OCI-LY7 (cell line): ENCODE measurements around the gene ALK.

Source experiments
- EZH2phosphoT487 ChIP-seq: fragments of 200-600 bp; sonication (generic); IDR thresholded peaks from 2 replicates; pipeline ENCODE4 v1.6.1; 2018; ENCODE audit warnings: low read depth, borderline replicate concordance, mild to moderate bottlenecking, mixed run types, antibody characterized with exemption, low read length, moderate library complexity, mixed read lengths
- TF ChIP-seq, protein P1 (sequence below): fragments of 200-600 bp; sonication (generic); conservative IDR thresholded peaks from 2 replicates; pipeline ENCODE4 v1.5.1; 2014; ENCODE audit warnings: mild to moderate bottlenecking, antibody characterized with exemption, low read length, moderate library complexity, mixed read lengths

DNA sequence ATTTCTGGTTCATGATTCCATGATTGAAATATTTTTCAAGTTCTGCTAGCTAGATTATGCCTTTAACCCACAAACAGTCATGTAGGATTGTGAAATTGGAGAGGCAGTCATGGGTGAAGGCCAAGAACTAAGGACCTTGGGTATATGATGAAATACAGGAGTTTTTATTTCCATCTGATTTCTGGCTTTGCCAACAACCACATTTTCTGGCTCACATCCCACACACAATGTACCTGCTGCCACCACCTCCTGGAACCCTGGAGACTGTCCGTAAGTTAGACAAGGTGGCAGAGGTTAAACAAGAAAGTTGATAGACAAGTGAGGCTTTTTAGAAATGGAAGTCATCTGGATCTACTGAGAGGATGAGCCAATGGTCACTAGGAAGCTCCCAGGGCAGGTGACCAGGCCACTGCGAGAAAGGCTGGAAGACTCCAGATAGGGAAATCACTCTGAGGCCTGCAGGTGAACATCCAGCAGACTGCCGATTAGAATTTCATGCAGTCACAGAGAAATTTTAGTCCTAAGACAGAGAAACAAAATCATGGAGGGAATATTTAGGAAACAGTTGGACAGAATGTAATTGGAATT is 402.0 kb downstream of the ALK start:
- TF ChIP-seq, protein P1, sequence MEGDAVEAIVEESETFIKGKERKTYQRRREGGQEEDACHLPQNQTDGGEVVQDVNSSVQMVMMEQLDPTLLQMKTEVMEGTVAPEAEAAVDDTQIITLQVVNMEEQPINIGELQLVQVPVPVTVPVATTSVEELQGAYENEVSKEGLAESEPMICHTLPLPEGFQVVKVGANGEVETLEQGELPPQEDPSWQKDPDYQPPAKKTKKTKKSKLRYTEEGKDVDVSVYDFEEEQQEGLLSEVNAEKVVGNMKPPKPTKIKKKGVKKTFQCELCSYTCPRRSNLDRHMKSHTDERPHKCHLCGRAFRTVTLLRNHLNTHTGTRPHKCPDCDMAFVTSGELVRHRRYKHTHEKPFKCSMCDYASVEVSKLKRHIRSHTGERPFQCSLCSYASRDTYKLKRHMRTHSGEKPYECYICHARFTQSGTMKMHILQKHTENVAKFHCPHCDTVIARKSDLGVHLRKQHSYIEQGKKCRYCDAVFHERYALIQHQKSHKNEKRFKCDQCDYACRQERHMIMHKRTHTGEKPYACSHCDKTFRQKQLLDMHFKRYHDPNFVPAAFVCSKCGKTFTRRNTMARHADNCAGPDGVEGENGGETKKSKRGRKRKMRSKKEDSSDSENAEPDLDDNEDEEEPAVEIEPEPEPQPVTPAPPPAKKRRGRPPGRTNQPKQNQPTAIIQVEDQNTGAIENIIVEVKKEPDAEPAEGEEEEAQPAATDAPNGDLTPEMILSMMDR, result no peak
- no peak for TF ChIP-seq EZH2phosphoT487
